ENCODE measurements around the gene MPHOSPH8.
"Not testable (repeated sequence)": the region's sequence is repeated elsewhere in the genome, so short reads cannot be mapped to it uniquely, and the experiment has no call there.

Gene MPHOSPH8

DNA sequence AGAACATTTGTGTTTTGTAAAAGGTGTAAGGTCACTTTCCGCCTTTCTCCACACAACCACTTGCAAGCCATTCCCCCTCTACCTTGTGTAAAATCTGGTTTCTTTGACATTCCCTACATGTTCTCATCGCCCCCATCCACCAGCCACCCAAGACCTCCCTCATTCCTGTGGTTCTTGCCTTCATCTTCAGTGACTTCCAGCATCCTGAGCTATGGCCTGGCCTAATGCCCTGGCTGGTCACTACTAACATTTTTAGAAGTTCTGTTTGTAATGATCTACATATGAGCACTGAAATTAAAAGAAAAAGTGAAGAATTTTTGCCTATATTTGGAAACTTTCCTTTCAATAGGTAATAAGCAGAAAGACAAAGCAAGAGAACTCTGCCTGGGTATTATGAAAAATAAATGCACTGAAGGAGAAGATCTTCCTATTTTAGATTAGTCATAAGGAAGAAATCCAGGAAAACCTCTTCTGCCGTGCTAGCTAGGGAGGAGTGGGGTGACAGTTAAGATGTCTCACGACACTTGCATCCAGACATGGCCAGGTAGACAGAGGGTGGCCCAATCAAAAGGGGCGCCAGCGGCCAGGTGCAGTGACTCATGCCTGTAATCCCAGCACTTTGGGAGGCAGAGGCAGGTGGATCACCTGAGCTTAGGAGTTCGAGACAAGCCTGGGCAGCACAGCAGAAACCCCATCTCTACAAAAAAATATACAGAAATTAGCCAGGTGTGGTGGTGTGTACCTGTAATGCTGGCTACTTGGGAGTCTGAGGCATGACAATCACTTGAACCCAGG is 28.1 kb upstream of the MPHOSPH8 start:
- Histone ChIP-seq H3K36me3 (ENCODE audit: insufficient read depth, low read length) (no peaks in the 10 kb centered on the region), H3K4me1 (ENCODE audit: insufficient read depth, low read length) (no peaks in the 10 kb centered on the region), H3K9ac (ENCODE audit: low read depth, low read length) (no peak overlapping the region), H3K9me3 (ENCODE audit: control insufficient read depth, insufficient read depth, low read length) (no peaks in the 10 kb centered on the region)

DNA sequence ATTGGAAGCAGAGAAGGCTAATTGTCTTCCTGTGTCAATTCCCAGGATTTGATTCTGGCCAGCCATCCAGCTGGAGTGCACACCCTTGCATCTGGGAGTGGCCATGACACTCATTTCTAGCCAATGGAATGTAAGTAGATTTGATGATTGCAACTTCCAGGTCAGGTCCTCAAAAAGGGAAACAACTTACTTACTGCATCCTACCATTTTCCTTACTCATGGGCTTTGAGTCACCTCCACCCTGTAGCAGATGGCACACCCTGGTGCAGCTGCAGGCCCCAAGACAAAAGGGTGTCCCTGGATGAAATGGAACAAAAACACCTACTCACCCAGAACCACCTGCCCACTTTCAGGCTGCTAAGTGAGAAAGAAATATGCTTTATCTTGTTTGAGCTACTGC is 27.3 kb upstream of the MPHOSPH8 start:
- Histone ChIP-seq H3K9me3 (ENCODE audit: control insufficient read depth, insufficient read depth, low read length) (no peaks in the 10 kb centered on the region), H3K9ac (ENCODE audit: low read depth, low read length) (no peak overlapping the region), H3K36me3 (ENCODE audit: insufficient read depth, low read length) (no peaks in the 10 kb centered on the region), H3K4me1 (ENCODE audit: insufficient read depth, low read length) (no peaks in the 10 kb centered on the region)

DNA sequence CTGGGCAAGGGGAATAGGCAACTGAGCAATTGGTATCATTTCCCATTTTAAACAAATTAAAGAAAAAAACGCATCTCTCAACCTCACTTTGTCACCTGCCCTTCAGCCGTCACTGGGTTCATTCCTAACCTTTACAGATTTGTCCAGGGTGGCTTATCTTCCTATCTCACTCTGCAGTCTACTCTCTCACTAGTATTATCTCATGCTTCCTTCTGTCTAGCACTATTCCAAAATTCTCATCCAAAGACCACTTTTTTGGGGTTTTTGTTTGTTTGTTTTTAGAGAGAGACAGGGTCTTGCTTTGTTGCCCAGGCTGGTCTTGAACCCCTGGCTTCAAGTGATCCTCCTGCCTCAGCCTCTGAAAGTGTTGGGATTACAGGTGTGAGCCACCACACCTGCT is 26.7 kb upstream of the MPHOSPH8 start:
- H3K9ac ChIP-seq (ENCODE audit: low read depth, low read length) = no peak overlapping the region

DNA sequence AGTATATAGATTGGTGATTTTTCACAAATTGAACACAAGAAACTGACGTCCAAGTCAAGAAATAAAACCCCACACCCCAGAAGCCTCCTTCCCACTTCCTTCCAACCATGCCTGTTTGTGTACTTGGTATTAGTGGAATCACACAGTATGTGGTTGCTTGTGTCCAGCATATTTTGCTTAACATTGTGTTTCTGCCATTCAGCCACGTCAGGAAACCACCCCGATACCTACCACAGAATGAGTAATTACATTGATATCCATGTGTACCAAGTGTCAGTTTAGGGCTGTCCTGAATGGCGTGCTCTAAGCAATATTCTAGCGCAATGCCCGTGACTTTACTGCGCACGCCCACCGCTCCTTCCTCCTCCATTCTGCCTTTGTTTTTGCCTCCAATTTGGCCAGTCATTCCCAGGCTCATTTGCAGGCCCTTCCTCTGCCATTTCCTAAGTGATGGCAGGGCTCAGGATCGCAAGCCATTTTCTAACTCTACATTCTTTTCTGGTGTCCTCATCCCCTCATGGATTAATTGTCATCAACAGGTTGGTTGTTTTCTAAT is 25.9 kb upstream of the MPHOSPH8 start:
- Histone ChIP-seq H3K4me1 (ENCODE audit: insufficient read depth, low read length) (no peaks in the 10 kb centered on the region), H3K9ac (ENCODE audit: low read depth, low read length) (no peak overlapping the region), H3K9me3 (ENCODE audit: control insufficient read depth, insufficient read depth, low read length) (no peaks in the 10 kb centered on the region), H3K36me3 (ENCODE audit: insufficient read depth, low read length) (no peaks in the 10 kb centered on the region)

More for the DNA sequence above, 26.7 kb upstream of the MPHOSPH8 start:
- Histone ChIP-seq H3K36me3 (ENCODE audit: insufficient read depth, low read length) (no peaks in the 10 kb centered on the region), H3K9me3 (ENCODE audit: control insufficient read depth, insufficient read depth, low read length) (no peaks in the 10 kb centered on the region), H3K4me1 (ENCODE audit: insufficient read depth, low read length) (no peaks in the 10 kb centered on the region)

DNA sequence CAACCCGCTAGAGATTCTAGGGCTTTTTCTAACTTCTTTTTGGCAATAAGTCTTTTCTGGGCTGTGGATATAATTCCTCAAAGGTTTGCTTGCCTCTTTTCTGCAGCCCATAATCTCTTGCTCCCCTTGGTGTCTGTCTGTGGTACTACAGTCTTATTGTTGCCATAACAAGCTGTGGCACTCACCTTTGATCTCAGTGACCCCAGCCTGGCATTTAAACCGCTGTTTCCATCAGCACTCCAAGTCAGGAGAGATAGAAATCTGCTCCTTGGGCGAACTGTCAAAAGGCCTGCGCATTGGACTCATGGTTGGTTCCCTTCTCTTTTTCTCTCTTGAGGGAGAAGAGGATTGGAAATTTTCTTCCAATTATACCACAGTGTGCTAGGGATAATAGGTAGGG is 14.5 kb upstream of the MPHOSPH8 start:
- no peak overlapping the region for H3K9ac ChIP-seq (ENCODE audit: low read depth, low read length)
- H3K4me1 ChIP-seq (ENCODE audit: insufficient read depth, low read length) = no peaks in the 10 kb centered on the region
- no peaks in the 10 kb centered on the region for H3K36me3 ChIP-seq (ENCODE audit: insufficient read depth, low read length)
- H3K9me3 ChIP-seq (ENCODE audit: control insufficient read depth, insufficient read depth, low read length) = peaks cover 2% of the 10 kb centered on the region; the same call in 1 of the 2 replicates

DNA sequence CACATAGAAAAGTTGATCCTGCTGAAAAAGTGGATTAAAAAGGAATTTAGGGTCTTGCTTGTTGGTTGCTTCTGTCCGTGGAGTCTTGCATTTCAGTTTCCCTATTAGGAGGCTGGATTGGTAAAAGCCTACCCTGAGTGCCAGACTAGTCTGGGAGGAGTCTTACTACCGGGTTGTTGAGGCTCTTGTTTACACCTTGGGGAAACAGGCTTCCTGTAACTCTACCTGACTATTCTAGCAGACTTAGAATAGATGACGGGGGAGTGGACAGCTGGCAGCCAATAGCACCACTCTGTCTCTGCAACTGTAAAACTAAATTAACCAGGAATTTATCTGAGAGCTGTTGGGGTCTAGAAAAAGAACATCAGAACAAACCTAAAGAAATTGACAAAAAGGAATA is 11.3 kb upstream of the MPHOSPH8 start:
- Histone ChIP-seq H3K9me3 (ENCODE audit: control insufficient read depth, insufficient read depth, low read length) (peaks cover 2% of the 10 kb centered on the region; the same call in 1 of the 2 replicates), H3K4me1 (ENCODE audit: insufficient read depth, low read length) (no peaks in the 10 kb centered on the region), H3K36me3 (ENCODE audit: insufficient read depth, low read length) (no peaks in the 10 kb centered on the region), H3K9ac (ENCODE audit: low read depth, low read length) (no peak overlapping the region)

DNA sequence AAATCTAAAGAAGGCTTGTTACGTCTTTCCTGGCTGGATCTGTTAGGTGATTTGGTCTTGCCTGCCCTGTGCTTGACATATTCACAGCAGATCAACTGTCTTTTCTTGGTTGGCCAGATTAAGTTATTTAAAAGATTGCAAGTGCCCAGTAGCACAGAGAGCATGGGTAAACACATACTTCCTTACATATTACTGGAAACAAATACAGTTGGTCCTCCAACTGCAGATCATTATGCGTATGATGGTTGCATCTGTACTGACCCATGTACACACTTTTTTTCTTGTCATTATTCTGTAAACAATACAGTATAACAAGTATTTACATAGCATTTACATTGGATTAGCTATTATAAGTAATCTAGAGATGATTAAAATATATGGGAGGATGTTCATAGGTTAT is 9.2 kb upstream of the MPHOSPH8 start:
- no peak overlapping the region for H3K9ac ChIP-seq (ENCODE audit: low read depth, low read length)
- no peaks in the 10 kb centered on the region for H3K36me3 ChIP-seq (ENCODE audit: insufficient read depth, low read length)
- no peaks in the 10 kb centered on the region for H3K4me1 ChIP-seq (ENCODE audit: insufficient read depth, low read length)
- no peaks in the 10 kb centered on the region for H3K9me3 ChIP-seq (ENCODE audit: control insufficient read depth, insufficient read depth, low read length)

DNA sequence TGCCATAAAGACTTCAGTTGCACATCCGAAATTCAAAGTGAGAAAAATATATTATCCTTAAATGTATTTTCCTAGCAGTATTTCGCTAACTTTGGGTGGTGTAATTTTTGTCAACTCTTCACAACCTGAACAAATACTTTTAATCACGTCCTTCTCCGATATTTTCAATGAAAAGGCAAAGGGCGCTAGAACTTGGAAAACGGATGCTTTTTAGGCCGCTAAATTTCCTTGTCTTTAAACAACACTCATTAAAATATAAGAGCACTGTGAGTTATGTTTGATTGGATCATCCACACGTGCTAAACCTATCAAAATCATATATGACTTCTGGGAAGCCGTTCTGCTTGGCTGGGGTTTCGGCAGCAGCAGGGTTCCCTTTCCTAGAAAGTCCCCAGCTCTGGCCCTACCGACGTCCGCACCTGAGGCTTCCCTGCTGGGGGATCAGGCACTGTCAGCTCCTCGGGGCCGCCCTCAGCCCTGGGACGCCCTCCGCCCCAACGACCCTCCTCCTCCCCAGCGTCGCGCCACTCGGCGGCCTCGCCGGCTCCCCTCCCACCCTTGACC is 462 bp upstream of the MPHOSPH8 start:
- Histone ChIP-seq H3K9me3 (ENCODE audit: control insufficient read depth, insufficient read depth, low read length) (no peaks in the 10 kb centered on the region; the same call in 1 of the 2 replicates), H3K4me1 (ENCODE audit: insufficient read depth, low read length) (no peaks in the 10 kb centered on the region), H3K9ac (ENCODE audit: low read depth, low read length) (peak overlapping the region; percentile 87), H3K36me3 (ENCODE audit: insufficient read depth, low read length) (no peaks in the 10 kb centered on the region; the same call in 1 of the 2 replicates)

DNA sequence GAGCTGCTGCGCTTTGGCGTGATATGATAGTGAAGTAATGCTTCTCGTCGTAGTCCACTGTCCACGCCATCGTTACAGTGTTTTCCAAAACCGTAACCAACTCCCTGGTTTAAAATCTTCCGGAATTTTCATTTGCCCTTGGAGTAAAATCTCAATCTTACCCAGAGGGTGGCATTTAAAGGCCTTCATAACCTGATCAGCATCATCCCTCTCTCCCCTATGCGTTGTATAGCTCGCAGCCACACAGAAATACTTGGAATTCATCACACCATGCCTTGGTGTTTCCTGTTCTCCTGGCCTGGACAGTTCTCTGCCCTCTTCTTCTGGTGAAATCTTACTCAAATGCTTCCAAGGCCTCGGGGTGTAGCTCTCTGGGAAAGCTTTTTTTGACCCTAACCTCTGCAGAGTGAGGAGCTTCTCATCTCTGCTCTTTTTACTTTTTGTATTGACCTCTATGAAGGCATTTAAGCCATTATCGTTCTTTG is 839 bp downstream of the MPHOSPH8 start:
- H3K4me1 ChIP-seq (ENCODE audit: insufficient read depth, low read length) = no peaks in the 10 kb centered on the region
- no peaks in the 10 kb centered on the region; the same call in 1 of the 2 replicates for H3K36me3 ChIP-seq (ENCODE audit: insufficient read depth, low read length)
- no peaks in the 10 kb centered on the region; the same call in 1 of the 2 replicates for H3K9me3 ChIP-seq (ENCODE audit: control insufficient read depth, insufficient read depth, low read length)
- H3K9ac ChIP-seq (ENCODE audit: low read depth, low read length) = peak overlapping the region; percentile 87

DNA sequence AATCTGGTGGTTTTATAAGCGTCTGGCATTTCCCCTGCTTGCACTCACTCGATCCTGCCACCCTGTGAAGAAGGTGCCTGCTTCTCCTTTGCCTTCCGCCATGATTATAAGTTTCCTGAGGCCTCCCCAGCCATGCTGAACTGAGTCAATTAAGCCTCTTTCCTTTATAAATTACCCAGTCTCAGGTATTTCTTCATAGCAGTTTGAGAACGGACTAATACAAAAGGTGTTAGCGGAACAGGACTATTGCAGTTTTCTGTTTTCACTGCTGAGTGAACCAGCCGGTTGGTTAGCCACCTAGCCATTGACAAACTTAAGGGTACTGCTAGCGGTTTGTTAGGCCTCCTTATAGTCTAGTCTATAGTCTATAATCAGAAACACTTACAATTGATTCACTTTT is 2.5 kb downstream of the MPHOSPH8 start:
- not testable (repeated sequence) for H3K4me1 ChIP-seq (ENCODE audit: insufficient read depth, low read length); H3K9me3 ChIP-seq (ENCODE audit: control insufficient read depth, insufficient read depth, low read length); H3K9ac ChIP-seq (ENCODE audit: low read depth, low read length); H3K36me3 ChIP-seq (ENCODE audit: insufficient read depth, low read length)

DNA sequence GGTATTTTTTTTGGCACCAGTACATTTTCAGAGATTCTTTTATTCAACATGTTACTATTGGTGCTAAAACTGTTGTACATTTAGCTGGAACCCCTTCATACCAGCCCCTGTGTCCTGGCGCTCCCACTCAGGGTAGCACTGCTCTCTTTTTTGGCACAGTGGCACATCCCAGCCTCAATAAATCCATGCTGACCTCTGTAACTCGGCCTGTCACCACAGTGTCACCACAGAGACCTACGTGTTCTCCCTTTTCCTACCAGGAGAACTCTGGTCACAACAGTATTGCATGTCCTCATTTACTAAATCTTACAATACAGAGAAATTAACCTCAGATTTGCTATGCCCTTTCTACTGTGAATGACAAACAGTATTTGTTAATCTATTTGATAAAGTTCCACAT is 10.2 kb downstream of the MPHOSPH8 start:
- H3K9ac ChIP-seq (ENCODE audit: low read depth, low read length) = no peak overlapping the region
- no peaks in the 10 kb centered on the region for H3K9me3 ChIP-seq (ENCODE audit: control insufficient read depth, insufficient read depth, low read length)
- 0 out of 2 replicates have a peak, but pooled peaks cover 3% of the 10 kb centered on the region for H3K4me1 ChIP-seq (ENCODE audit: insufficient read depth, low read length)
- no peaks in the 10 kb centered on the region; the same call in 1 of the 2 replicates for H3K36me3 ChIP-seq (ENCODE audit: insufficient read depth, low read length)

DNA sequence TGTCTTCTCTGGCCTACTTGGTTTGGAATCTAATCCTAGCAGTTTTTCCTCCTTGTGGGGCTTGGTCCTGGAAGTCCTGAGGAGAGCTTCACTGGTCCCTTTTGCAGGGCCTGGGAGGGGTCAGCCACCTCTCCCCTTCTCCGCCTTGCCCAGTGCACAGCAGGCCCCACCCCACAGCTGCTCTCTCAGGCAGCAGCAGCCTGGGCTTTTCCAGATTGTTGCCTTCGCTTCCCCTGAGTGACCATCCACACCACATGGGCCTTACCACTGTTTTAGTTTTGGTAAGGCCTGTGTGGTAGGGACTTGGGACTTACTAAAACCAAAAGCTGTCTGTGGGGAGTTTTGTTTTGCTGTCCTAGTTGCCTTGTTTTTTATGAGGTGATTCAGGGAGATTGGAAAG is 11.5 kb downstream of the MPHOSPH8 start:
- H3K4me1 ChIP-seq (ENCODE audit: insufficient read depth, low read length) = 0 out of 2 replicates have a peak, but pooled peaks cover 3% of the 10 kb centered on the region
- no peaks in the 10 kb centered on the region for H3K9me3 ChIP-seq (ENCODE audit: control insufficient read depth, insufficient read depth, low read length)
- no peak overlapping the region for H3K9ac ChIP-seq (ENCODE audit: low read depth, low read length)
- H3K36me3 ChIP-seq (ENCODE audit: insufficient read depth, low read length) = no peaks in the 10 kb centered on the region; the same call in 1 of the 2 replicates

DNA sequence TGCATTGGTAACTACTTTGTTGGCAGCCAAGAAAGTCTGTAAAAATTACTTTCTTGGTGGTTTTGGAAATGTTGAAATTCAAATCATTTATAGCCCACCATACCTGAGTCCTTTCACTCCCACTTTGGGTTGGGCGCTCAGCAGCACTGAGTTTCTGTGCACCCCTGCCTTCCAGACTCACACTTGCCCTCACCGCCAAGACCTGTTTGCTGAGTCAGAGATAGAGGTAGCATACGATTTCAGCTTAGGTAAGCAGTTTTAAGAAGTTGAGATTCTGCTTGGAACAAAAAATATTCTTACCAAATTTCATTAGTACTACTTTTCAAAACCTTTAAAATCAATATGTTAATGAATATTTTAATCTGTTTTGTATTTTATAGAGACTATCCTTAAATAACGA is 12.6 kb downstream of the MPHOSPH8 start:
- H3K4me1 ChIP-seq (ENCODE audit: insufficient read depth, low read length) = 0 out of 2 replicates have a peak, but pooled peaks cover 3% of the 10 kb centered on the region
- no peaks in the 10 kb centered on the region for H3K9me3 ChIP-seq (ENCODE audit: control insufficient read depth, insufficient read depth, low read length)
- H3K36me3 ChIP-seq (ENCODE audit: insufficient read depth, low read length) = no peaks in the 10 kb centered on the region; the same call in 1 of the 2 replicates
- no peak overlapping the region for H3K9ac ChIP-seq (ENCODE audit: low read depth, low read length)

DNA sequence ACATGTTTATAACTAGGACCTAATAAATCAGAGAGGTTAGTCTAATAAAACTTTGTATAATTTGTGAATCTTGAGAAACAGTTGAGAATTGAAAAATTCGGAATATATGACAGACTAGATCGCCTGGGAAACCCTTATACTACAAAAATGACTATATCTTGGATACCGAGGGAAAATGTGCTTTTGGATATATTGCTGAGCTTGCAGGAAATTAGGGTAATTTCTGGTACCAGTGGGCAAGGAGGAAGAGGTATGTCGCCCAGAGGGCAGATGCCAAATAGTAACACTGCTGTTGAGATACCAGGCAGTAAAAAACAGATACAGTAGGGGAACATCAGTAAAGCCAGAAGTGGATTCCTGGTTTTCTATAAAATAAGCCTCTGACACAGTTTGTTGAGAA is 17.3 kb downstream of the MPHOSPH8 start:
- H3K9me3 ChIP-seq (ENCODE audit: control insufficient read depth, insufficient read depth, low read length) = no peaks in the 10 kb centered on the region
- no peak overlapping the region for H3K9ac ChIP-seq (ENCODE audit: low read depth, low read length)
- H3K36me3 ChIP-seq (ENCODE audit: insufficient read depth, low read length) = peaks cover 3% of the 10 kb centered on the region; the same call in 1 of the 2 replicates
- 0 out of 2 replicates have a peak, but pooled peaks cover 3% of the 10 kb centered on the region for H3K4me1 ChIP-seq (ENCODE audit: insufficient read depth, low read length)
